Stimulated activated CD4-positive, alpha-beta T cell treated with anti-CD3 and anti-CD28 coated beads, Interleukin-12 subunit alpha, Interleukin-12 subunit beta, amount 100 ng/mL, for 4 hours (primary cell): ENCODE measurements around the gene NLE1.
"Not testable (repeated sequence)": the region's sequence is repeated elsewhere in the genome, so short reads cannot be mapped to it uniquely, and the experiment has no call there.

Source experiments
- DNase-seq: peaks from one replicate; pipeline ENCODE4 v3.0.0-alpha.2; 2020

The NLE1 gene

DNA sequence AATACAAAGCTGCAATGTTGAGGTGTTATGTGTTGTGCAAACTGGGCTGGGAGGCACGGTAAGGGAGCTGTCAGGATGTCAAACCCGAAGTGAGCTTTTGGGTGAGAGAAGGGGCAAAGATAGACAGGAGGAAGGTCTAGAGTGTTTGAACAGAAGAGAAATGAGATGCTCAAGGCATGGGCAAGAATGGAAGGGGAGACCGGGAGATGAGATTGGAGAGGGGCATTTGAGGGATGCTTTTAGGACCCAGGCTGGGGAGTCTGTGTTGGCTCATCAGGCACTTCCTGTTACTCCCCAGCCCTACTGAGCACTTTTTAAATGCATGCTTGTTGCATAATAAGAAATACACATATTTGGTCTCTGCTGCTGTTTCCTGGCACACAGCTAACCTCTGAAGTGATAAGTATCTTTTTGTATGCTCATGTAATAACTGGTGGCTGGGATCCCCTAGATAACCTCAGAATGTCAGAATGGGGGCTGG lies 19.2 kb upstream of the NLE1 start:
- DNase-seq: no peak

GRCh38 chr17:35160354-35161201 lies 18.5 kb upstream of the NLE1 start:
- DNase-seq: peak; percentile 22

DNA sequence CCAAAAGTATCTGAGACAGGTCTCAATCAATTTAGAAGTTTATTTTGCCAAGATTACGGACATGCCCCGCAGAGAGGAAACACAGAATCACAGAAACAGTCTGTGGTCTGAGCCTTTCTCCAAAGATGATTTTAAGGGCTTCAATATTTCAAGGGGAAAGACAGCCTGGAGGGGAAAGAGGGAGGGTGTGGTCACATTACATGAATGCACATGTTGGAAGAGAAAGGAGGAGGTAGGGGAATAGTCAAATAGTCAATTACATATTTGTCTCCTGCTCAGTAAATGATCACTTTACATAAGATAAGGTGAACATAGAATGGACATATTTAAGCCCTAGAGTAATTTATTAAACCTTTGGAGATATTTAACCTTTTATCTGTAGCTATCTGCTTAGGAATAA lies 17.8 kb upstream of the NLE1 start:
- no peak for DNase-seq

DNA sequence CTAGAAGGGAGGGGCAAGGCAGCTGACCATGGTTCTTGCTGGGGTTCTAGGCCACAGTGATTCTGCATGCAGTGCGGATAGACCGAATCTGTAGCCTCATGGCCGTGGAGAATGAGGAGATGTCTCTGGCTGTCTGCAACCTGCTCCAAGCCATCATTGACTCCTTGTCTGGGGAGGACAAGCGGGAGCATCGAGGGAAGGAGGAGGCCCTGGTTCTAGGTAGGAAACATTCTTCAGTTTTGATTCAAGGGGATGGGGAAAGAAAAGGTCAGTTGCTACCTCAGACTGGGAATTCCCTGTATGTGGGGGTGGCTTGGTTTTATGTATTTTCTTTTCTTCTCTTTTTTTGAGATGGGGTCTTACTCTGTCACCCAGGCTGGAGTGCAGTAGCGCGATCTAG lies 13.1 kb upstream of the NLE1 start:
- no peak for DNase-seq

GRCh38 chr17:35154196-35155165 lies 12.4 kb upstream of the NLE1 start:
- DNase-seq: no peak

GRCh38 chr17:35152421-35153140 lies 10.5 kb upstream of the NLE1 start:
- DNase-seq: no peak

DNA sequence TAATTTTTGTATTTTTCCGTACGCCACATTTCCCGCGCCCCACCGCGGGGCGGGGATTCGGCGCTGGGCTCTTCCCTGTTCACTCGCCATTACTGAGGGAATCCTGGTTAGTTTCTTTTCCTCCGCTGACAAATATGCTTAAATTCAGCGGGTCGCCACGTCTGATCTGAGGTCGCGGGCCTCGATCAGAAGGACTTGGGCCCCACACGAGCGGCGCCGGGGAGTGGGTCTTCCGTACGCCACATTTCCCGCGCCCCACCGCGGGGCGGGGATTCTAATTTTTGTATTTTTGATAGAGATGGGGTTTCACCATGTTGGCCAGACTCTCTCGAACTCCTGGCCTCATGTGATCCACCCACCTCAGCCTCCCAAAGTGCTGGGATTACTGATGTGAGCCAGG lies 9.0 kb upstream of the NLE1 start:
- DNase-seq: not testable (repeated sequence)

DNA sequence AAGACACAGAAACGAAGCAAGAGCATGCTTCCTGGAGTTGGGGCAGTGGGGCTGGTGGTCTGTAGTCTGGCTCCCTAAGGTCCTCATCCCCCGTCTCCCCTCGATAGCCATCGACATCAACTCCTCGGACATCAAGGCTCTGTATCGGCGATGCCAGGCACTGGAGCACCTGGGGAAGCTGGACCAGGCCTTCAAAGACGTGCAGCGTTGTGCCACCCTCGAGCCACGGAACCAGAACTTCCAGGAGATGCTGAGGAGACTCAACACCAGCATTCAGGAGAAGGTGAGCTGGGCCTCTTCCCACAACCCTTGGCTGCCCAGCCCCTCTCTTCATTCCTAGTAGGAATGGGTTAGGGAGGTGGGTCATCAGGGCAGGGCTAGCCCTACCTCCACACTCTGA lies 7.8 kb upstream of the NLE1 start:
- DNase-seq: no peak

DNA sequence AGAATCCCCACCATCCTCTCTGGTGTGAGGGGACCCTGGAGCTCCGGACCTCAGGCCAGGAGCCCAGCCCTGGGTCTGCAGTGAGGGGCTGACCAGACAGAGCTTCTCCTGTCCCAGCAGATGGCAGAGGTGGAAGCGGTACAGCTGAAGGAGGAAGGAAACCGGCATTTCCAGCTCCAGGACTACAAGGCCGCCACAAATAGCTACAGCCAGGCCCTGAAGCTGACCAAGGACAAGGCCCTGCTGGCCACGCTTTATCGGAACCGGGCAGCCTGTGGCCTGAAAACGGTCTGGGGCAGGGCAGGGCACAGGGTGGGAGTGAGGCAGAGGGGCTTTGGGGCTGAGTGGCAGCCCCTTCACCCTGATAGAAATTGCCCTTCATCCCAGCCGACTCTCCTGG lies 6.0 kb upstream of the NLE1 start:
- DNase-seq: no peak

DNA sequence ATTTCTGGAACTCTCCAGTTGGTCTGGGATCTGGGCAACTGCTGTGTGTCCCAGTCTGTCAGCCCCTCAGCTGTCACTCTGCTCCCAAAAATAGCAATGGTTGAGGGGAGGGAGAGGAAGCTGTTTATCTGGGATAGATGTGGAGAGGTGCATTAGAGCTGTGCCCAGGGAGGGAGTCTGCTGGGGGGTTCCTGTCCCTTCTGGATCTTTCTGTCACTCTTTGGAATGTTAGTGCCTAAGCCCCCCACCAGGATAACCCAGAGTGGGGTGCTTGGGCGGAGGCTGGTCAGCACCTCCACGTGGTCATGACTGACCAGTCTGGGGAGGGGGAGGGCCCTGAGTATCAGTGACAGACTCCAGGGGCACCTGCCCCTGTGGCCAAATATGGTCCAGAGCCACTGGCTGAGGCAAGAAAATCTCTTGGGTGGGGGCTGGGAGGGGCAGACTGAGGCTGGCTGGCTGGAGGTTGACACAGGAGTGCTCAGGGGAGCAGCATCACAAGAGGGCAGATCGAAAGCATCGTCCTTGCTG lies 5.3 kb upstream of the NLE1 start, which contains the start of gene UNC45B:
TSS of gene UNC45B (plus strand) at position 443 of the 531 bp plus-strand sequence. CDS start 447 bp downstream, outside the sequence.
- no peak for DNase-seq

GRCh38 chr17:35146214-35146833 lies 4.2 kb upstream of the NLE1 start:
- no peak for DNase-seq

GRCh38 chr17:35144840-35145239 lies 2.7 kb upstream of the NLE1 start:
- DNase-seq: no peak

- DNase-seq: no peak
Measured at GRCh38 chr17:35142467-35142796, 329 bp upstream of the NLE1 start.

- no peak for DNase-seq
Measured at GRCh38 chr17:35138218-35138617, 3.9 kb downstream of the NLE1 start.

DNA sequence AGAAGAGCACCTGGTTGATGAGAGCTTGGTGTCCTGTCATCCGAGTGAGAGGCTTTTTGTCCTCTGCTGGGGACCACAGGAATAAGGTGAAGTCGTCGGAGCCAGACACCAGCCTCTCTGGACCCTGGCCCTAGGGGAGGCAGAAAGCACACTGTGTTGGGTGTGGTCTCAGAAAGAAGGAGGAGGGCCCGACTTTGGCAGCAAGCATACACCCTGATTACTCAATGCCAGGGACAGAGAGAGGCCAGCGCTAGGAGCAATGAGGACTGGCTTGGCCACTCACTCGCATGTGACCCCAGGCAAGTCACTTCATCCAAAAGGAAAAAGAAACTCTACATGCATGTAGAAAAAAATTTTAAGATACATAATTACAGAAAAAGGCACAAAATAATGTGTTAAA lies 6.8 kb downstream of the NLE1 start:
- DNase-seq: no peak

DNA sequence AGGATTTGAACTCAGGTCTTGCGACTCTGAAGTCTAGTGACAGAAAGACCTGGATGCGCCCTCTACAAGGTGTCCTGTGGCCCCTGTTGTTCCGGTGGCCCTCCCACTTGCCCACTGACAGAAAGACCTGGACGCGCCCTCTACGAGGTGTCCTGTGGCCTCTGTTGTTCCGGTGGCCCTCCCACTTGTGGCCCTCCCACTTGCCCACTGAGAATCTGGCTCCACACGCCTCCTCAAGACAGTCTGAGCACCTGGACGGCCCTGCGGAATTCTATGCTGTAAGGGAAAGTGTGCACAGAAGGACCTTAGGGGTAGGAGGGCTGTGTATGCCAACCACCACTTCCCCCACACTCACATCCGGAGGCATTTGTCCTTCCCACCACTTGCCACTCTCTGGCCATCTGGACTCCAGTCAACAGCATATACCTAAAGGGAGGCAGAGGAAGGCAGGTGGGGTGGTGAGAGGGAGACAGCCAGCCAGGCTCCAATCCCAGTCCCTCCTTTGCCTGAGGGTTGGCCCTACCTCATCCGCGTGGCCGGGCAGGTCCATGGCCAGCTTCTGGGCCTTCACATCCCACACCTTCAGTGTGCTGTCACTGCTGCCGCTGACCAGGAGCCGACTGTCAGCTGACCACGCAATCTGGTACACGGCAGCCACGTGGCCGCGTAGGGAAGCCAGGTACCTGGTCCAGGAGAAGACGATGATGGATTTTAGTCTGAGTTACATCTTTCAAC lies 9.1 kb downstream of the NLE1 start:
- DNase-seq: no peak

DNA sequence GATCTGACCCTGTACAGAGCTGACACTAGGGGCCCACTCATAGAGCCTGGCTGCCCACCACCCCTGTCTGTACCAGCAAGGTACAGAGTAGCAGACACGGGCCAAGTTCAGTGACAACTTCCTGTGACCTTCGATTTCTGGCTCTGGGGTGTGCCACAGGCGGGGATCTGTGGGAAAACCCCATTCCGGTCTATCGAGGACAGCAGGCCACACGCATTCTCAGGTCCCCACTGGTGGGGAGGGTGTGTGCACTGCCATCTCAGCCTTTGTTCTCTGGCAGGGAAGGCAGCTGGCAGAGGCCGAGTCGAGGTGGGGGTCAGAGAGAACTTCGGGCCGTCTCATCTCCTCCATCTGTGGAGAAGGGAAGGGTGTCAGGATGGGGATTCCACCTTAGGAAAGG lies 10.0 kb downstream of the NLE1 start:
- no peak for DNase-seq

GRCh38 chr17:35130392-35130791 lies 11.7 kb downstream of the NLE1 start:
- DNase-seq: no peak

DNA sequence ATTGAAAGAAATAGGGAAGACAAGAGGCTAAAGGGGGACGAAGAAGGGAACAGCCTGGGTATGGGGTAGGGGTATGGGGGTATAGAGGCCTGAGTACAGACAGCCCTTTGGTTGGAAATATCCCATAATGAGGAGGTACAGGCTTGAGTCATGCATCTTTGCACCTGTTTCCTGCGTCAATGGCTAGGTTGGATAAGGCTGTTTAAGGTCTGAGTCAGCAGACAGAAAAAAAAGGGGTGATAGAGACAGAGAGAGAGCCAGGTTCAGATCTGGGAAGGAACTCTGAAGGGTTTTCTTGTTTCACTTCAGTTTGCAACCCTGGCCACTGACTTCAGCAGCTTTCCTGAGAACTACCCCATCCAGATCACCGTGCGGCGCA lies 12.1 kb downstream of the NLE1 start:
- DNase-seq: no peak

- no peak for DNase-seq
Measured at GRCh38 chr17:35129154-35129972, 12.7 kb downstream of the NLE1 start.
